SK-N-MC (cell line): ENCODE data around the gene CCDC40.

Source experiments
- DNase-seq: peaks from one replicate; pipeline ENCODE4 v3.0.0-alpha.2; 2011; ENCODE audit warnings: low read depth, low spot score
- H3K27ac ChIP-seq: fragments of 200-600 bp; sonication (generic); 2 replicates; pipeline ENCODE4 v1.5.1; 2016; ENCODE audit warnings: mixed run types
- H3K36me3 ChIP-seq: fragments of 200-600 bp; sonication (generic); 2 replicates; pipeline ENCODE4 v1.6.1; 2017; ENCODE audit warnings: antibody characterized with exemption, low read length, mixed read lengths; ENCODE audit not compliant: insufficient read depth
- H3K4me3 ChIP-seq: fragments of 200-600 bp; sonication (generic); 2 replicates; pipeline ENCODE4 v1.5.1; 2016
- H3K9ac ChIP-seq: fragments of 200-600 bp; sonication (generic); 2 replicates; pipeline ENCODE4 v1.8.0; 2017; ENCODE audit warnings: mixed run types, mixed read lengths; ENCODE audit not compliant: insufficient read length
- H3K9me3 ChIP-seq: fragments of 200-600 bp; sonication (generic); 2 replicates; pipeline ENCODE4 v1.6.1; 2017; ENCODE audit warnings: low read depth, mild to moderate bottlenecking, antibody characterized with exemption, low read length, moderate library complexity, mixed read lengths
- EZH2 ChIP-seq: fragments of 200-600 bp; sonication (generic); IDR thresholded peaks from one replicate; pipeline ENCODE4 v1.6.1; 2017; ENCODE audit warnings: antibody characterized with exemption
- FOXP2 ChIP-seq: optimal IDR thresholded peaks from 2 replicates; pipeline ENCODE3; 2011; ENCODE audit warnings: mild to moderate bottlenecking, moderate library complexity; ENCODE audit not compliant: insufficient read depth; ENCODE audit errors: extremely low read length, control extremely low read depth
- POLR2AphosphoS5 ChIP-seq: IDR thresholded peaks from 2 replicates; pipeline ENCODE4 v1.6.1; 2012; ENCODE audit warnings: mild to moderate bottlenecking, low read depth, low read length, borderline replicate concordance

CCDC40 gene

GRCh38 chr17:80101011-80101945, 64.8 kb downstream of the CCDC40 start, which contains the start of gene GAA:
TSS of gene GAA (plus strand) at chr17:80101581. CDS start at chr17:80104587, 3,006 bp downstream.
- H3K4me3 ChIP-seq: peak within 1 kb of the TSS; percentile 97
- H3K27ac ChIP-seq: no peak within 1 kb of the TSS
- H3K36me3 ChIP-seq: no peaks in the 10 kb centered on the region
- H3K9me3 ChIP-seq: no peaks in the 10 kb centered on the region
- TF ChIP-seq POLR2AphosphoS5 (peak; percentile 70), FOXP2 (no peak)
- DNase-seq: peak; percentile 22
- peak within 1 kb of the TSS; percentile 89 for H3K9ac ChIP-seq

- no peak overlapping the region for H3K27ac ChIP-seq
- no peak for TF ChIP-seq FOXP2
- no peak for TF ChIP-seq POLR2AphosphoS5
- TF ChIP-seq EZH2: no peak
- H3K9ac ChIP-seq: peak overlapping the region; percentile 89
- DNase-seq: no peak
- H3K4me3 ChIP-seq: peak overlapping the region; percentile 97
- H3K36me3 ChIP-seq: no peaks in the 10 kb centered on the region
- no peaks in the 10 kb centered on the region for H3K9me3 ChIP-seq
These were observed 65.7 kb downstream of the CCDC40 start for GRCh38 chr17:80101946-80102663.

- DNase-seq: no peak
- Histone ChIP-seq H3K4me3 (peak overlapping the region; percentile 97; the same call in 1 of the 2 replicates), H3K9me3 (no peaks in the 10 kb centered on the region), H3K9ac (no peak overlapping the region), H3K36me3 (no peaks in the 10 kb centered on the region), H3K27ac (no peak overlapping the region)
- TF ChIP-seq FOXP2 (no peak), EZH2 (no peak), POLR2AphosphoS5 (no peak)
These were observed 66.4 kb downstream of the CCDC40 start for GRCh38 chr17:80102664-80103448.

DNA sequence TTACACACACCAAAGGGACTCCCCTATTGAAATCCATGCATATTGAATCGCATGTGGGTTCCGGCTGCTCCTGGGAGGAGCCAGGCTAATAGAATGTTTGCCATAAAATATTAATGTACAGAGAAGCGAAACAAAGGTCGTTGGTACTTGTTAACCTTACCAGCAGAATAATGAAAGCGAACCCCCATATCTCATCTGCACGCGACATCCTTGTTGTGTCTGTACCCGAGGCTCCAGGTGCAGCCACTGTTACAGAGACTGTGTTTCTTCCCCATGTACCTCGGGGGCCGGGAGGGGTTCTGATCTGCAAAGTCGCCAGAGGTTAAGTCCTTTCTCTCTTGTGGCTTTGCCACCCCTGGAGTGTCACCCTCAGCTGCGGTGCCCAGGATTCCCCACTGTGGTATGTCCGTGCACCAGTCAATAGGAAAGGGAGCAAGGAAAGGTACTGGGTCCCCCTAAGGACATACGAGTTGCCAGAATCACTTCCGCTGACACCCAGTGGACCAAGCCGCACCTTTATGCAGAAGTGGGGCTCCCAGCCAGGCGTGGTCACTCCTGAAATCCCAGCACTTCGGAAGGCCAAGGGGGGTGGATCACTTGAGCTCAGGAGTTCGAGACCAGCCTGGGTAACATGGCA, 67.1 kb downstream of the CCDC40 start:
- no peak for TF ChIP-seq EZH2
- TF ChIP-seq POLR2AphosphoS5: no peak
- no peak for TF ChIP-seq FOXP2
- DNase-seq: no peak
- H3K36me3 ChIP-seq: no peaks in the 10 kb centered on the region
- H3K27ac ChIP-seq: no peak overlapping the region
- no peak overlapping the region for H3K4me3 ChIP-seq
- H3K9ac ChIP-seq: no peak overlapping the region
- no peaks in the 10 kb centered on the region for H3K9me3 ChIP-seq

DNA sequence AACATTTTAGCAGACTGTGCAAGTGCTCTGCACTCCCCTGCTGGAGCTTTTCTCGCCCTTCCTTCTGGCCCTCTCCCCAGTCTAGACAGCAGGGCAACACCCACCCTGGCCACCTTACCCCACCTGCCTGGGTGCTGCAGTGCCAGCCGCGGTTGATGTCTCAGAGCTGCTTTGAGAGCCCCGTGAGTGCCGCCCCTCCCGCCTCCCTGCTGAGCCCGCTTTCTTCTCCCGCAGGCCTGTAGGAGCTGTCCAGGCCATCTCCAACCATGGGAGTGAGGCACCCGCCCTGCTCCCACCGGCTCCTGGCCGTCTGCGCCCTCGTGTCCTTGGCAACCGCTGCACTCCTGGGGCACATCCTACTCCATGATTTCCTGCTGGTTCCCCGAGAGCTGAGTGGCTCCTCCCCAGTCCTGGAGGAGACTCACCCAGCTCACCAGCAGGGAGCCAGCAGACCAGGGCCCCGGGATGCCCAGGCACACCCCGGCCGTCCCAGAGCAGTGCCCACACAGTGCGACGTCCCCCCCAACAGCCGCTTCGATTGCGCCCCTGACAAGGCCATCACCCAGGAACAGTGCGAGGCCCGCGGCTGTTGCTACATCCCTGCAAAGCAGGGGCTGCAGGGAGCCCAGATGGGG, 68.0 kb downstream of the CCDC40 start:
- Histone ChIP-seq H3K9me3 (no peaks in the 10 kb centered on the region), H3K4me3 (no peak overlapping the region), H3K36me3 (no peaks in the 10 kb centered on the region), H3K9ac (no peak overlapping the region), H3K27ac (no peak overlapping the region)
- DNase-seq: no peak
- TF ChIP-seq POLR2AphosphoS5 (no peak), EZH2 (no peak), FOXP2 (no peak)

GRCh38 chr17:80104956-80105375, 68.5 kb downstream of the CCDC40 start:
- DNase-seq: no peak
- Histone ChIP-seq H3K9me3 (no peaks in the 10 kb centered on the region), H3K9ac (no peak overlapping the region), H3K27ac (no peak overlapping the region), H3K36me3 (no peaks in the 10 kb centered on the region), H3K4me3 (no peak overlapping the region)
- TF ChIP-seq FOXP2 (no peak), POLR2AphosphoS5 (no peak), EZH2 (no peak)

DNA sequence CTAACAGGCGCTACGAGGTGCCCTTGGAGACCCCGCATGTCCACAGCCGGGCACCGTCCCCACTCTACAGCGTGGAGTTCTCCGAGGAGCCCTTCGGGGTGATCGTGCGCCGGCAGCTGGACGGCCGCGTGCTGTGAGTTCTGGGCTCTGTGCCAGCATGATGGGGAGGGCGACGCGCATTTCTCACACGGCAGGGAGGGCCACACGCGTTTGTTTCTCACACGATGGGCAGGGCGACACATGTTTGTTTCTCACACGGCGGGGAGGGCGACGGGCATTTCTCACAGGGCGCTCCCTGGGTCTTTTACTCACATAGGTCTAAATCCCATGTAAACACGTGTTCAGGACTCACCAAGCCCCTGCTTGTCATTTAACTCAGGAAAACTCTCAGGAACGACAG, 69.3 kb downstream of the CCDC40 start:
- Histone ChIP-seq H3K4me3 (0 out of 2 replicates have a peak overlapping the region, but pooled peaks have one; percentile 9), H3K27ac (no peak overlapping the region), H3K36me3 (no peaks in the 10 kb centered on the region), H3K9ac (no peak overlapping the region), H3K9me3 (no peaks in the 10 kb centered on the region)
- no peak for TF ChIP-seq EZH2
- DNase-seq: no peak
